Effector memory CD4-positive, alpha-beta T cell (primary cell): Measurements from ENCODE around the gene TCEAL9.

Source experiments
- DNase-seq, 3 donors: peaks; one replicate each; pipeline ENCODE4 v3.0.0-alpha.2; 2020
- H3K27ac ChIP-seq: 2 replicates; pipeline ENCODE4 v1.7.0; 2013; ENCODE audit warnings: mild to moderate bottlenecking, low read length, moderate library complexity; ENCODE audit not compliant: insufficient read depth, poor library complexity, severe bottlenecking
- H3K27me3 ChIP-seq: replicated peaks from 2 replicates; pipeline ENCODE4 v1.7.0; 2013; ENCODE audit warnings: mild to moderate bottlenecking, low read length; ENCODE audit not compliant: insufficient read depth, control insufficient read depth, poor library complexity, severe bottlenecking
- H3K36me3 ChIP-seq: 2 replicates; pipeline ENCODE4 v1.7.0; 2013; ENCODE audit warnings: mild to moderate bottlenecking, low read length, moderate library complexity; ENCODE audit not compliant: control insufficient read depth, insufficient read depth
- H3K4me1 ChIP-seq: 2 replicates; pipeline ENCODE4 v1.7.0; 2013; ENCODE audit warnings: low read length, mild to moderate bottlenecking; ENCODE audit not compliant: control insufficient read depth, insufficient read depth, poor library complexity, severe bottlenecking
- H3K4me3 ChIP-seq: 2 replicates; pipeline ENCODE4 v1.7.0; 2013; ENCODE audit warnings: low read length, low read depth, mild to moderate bottlenecking; ENCODE audit not compliant: insufficient read depth, poor library complexity, severe bottlenecking
- H3K9me3 ChIP-seq: 2 replicates; pipeline ENCODE4 v1.7.0; 2013; ENCODE audit warnings: mild to moderate bottlenecking, low read length, moderate library complexity; ENCODE audit not compliant: control insufficient read depth

Gene TCEAL9

GRCh38 chrX:103407776-103408175, 51.5 kb downstream of the TCEAL9 start:
- no peak for DNase-seq
- H3K36me3 ChIP-seq, result no peaks in the 10 kb centered on the region
- no peaks in the 10 kb centered on the region for H3K9me3 ChIP-seq
- H3K4me1 ChIP-seq, result no peaks in the 10 kb centered on the region
- H3K27me3 ChIP-seq, result no peaks in the 10 kb centered on the region
- no peak overlapping the region for H3K27ac ChIP-seq
- no peak overlapping the region for H3K4me3 ChIP-seq
